ENCODE measurements around the gene RTP5. TPM values are rescaled to one million over a fixed set of nuclear protein-coding genes. Genes with fewer than 3 reads are reported as not detected.

The RTP5 gene
- total and polyA plus RNA-seq, 8 donors, result 0.10 to 0.43 TPM; not detected in 6

DNA sequence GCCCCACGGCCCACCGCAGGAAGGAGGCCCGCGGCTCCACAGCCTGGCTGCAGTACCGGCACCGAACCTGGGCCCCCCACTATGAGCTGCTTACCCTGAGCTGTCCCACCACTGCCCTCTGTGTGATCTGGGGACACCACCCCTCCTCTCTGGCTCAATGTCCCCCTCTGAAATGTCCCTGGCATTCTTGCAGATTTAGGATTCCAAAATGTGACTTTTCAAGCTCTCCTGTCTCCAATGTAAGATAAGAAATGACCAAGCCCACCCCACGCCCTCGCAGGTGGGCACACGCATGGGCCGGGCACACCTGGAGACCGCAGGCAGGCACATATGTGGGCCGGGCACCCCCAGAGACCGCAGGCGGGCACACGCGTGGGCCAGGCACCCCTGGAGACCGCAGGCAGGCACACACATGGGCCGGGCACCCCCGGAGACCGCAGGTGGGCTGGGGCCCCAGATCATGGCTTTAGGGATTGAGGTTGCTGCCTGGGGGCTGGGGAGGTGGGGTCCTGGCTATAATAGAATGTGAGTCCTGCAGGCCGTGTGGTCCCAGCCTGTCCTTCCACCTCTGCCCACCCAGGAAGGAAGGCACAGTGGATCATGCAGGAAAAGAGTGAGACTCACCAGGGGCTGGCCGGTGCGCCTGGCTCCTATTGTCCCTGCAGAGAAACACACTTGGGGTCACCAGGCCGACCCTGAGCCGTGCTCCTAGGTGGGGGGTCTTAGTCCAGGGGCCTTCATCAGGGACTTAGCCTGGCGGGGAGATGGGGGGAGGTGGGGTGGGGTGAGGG is 18.0 kb upstream of the RTP5 start:
- Histone ChIP-seq H3K4me3 (no peak overlapping the region), H3K9me3 (no peaks in the 10 kb centered on the region), H3K36me3 (no peaks in the 10 kb centered on the region), H3K27ac (no peak overlapping the region), H3K27me3 (peaks cover 0 to 25% (median 0%) of the 10 kb centered on the region in 3 donors), H3K4me1 (peaks cover 0 to 13% (median 4%) of the 10 kb centered on the region in 4 donors)
- intact Hi-C loops (cut with DNase I; ENCODE audit: low total_unique reads), result no loop called here
- DNase-seq, result peak in 1 of 2 donors; percentile 20
- WGBS, 5 donors, result 88 to 92% (median 88%) methylated on average over 17 to 26 of the region's 26 CpGs
- TF ChIP-seq EP300 (IDR thresholded peaks at IDR 0.05) (no peak), POLR2AphosphoS5 (IDR thresholded peaks at IDR 0.05) (no peak), POLR2A (IDR thresholded peaks at IDR 0.05) (no peak)
- TF ChIP-seq, protein P1, sequence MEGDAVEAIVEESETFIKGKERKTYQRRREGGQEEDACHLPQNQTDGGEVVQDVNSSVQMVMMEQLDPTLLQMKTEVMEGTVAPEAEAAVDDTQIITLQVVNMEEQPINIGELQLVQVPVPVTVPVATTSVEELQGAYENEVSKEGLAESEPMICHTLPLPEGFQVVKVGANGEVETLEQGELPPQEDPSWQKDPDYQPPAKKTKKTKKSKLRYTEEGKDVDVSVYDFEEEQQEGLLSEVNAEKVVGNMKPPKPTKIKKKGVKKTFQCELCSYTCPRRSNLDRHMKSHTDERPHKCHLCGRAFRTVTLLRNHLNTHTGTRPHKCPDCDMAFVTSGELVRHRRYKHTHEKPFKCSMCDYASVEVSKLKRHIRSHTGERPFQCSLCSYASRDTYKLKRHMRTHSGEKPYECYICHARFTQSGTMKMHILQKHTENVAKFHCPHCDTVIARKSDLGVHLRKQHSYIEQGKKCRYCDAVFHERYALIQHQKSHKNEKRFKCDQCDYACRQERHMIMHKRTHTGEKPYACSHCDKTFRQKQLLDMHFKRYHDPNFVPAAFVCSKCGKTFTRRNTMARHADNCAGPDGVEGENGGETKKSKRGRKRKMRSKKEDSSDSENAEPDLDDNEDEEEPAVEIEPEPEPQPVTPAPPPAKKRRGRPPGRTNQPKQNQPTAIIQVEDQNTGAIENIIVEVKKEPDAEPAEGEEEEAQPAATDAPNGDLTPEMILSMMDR (IDR thresholded peaks at IDR 0.05), result no peak

DNA sequence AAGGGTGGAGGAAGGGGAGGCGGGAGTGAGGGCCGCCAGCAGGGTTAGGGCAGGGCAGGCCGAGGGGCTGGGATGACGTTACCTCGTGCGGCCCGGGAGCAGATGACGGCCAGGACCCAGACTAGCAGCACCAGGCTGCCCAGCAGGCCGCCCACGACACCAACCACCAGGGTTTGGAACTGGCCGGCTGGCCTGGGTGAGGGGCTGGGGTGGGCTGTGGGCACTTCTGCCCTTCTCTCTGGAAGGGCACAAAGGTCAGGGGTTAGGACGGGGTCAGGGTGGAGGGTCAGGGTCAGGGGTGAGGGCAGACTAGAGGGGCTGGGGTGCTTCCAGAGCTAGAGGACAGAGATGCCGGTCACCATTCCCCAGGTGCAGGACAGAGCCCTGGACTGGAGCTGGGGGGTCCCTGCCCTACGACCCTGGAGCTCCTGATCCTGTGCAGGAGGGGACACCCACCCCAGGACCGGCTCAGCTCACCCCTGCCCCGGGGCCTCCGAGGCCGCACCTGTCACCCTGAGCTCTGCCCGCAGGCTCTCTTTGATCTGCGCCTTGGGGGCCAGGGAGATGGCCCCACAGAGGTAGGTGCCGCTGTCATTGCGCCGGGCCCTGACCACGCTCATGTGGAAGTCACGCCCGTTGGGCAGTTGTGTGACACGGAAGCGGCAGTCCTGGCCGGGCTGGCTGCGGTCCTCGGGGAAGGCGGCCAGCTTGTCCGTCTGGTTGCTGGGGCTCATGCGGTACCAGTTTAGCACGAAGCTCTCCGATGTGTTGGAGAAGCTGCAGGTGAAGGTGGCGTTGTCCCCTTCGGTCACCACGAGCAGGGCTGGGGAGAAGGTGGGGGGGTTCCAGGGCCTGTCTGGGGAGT is 17.2 kb upstream of the RTP5 start:
- no peak overlapping the region for H3K27ac ChIP-seq
- H3K4me3 ChIP-seq, result no peak overlapping the region
- no peak for TF ChIP-seq POLR2A (IDR thresholded peaks at IDR 0.05)
- TF ChIP-seq, protein P1 (IDR thresholded peaks at IDR 0.05), result no peak
- no peak for TF ChIP-seq EP300 (IDR thresholded peaks at IDR 0.05)
- TF ChIP-seq POLR2AphosphoS5 (IDR thresholded peaks at IDR 0.05), result no peak
- H3K36me3 ChIP-seq, result no peaks in the 10 kb centered on the region
- H3K27me3 ChIP-seq, result peaks cover 0 to 28% (median 0%) of the 10 kb centered on the region in 3 donors
- DNase-seq, result peak in 1 of 2 donors; percentile 17
- 88 to 92% (median 90%) methylated on average over 24 to 39 of the region's 39 CpGs for WGBS, 5 donors
- intact Hi-C loops (cut with DNase I; ENCODE audit: low total_unique reads), result no loop called here
- H3K9me3 ChIP-seq, result no peaks in the 10 kb centered on the region
- H3K4me1 ChIP-seq, result peaks cover 0 to 13% (median 4%) of the 10 kb centered on the region in 4 donors

DNA sequence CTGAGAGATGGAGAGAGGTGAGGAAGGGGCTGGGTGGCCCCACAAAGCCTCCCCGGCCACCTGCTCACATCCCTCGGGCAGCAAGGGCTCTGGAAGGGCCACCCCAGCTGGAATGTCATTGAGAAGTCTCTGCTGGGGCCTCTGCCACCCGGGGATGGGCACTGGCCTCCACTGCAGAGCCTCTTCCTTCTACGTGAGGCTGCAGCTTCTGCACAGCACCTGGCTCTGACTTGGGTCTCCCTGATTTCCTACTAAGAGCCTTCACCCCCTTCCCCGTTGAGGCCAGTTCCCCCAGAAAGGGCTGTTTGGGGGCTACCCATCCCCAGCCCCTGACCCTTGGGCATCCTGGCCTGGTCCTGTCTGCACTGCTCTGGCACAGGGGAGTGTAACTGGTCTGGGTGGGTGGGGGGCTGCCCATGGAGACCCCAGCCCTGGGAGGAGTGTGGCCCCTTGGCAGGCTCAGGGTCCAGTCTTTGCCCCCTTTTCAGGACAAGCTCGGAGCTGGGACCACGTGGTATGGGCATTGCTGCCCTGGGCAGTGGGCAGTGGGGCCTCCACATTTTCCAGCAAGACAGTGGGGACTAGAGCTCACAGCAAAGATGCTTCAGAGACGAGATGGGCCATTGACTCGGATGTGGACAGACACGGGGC is 16.4 kb upstream of the RTP5 start:
- WGBS, 5 donors, result 87 to 94% (median 90%) methylated on average over 8 to 10 of the region's 10 CpGs
- TF ChIP-seq EP300 (IDR thresholded peaks at IDR 0.05) (no peak), POLR2AphosphoS5 (IDR thresholded peaks at IDR 0.05) (no peak), POLR2A (IDR thresholded peaks at IDR 0.05) (no peak)
- TF ChIP-seq, protein P1 (IDR thresholded peaks at IDR 0.05), result no peak
- Histone ChIP-seq H3K36me3 (no peaks in the 10 kb centered on the region), H3K9me3 (no peaks in the 10 kb centered on the region), H3K4me1 (peaks cover 0 to 13% (median 4%) of the 10 kb centered on the region in 4 donors), H3K4me3 (no peak overlapping the region), H3K27ac (no peak overlapping the region), H3K27me3 (peaks cover 0 to 31% (median 0%) of the 10 kb centered on the region in 3 donors)
- no peak for DNase-seq
- intact Hi-C loops (cut with DNase I; ENCODE audit: low total_unique reads), result no loop called here
